ENCODE data around the gene HIGD1A. TPM values are rescaled to one million over a fixed set of nuclear protein-coding genes. Genes with fewer than 3 reads are reported as not detected.
A peak's percentile ranks its signal among the peaks of the same experiment; 100 is the strongest.

HIGD1A gene
- total and polyA plus RNA-seq, 10 of the 15 experiments (the other 5 are each of a cell fraction or from before 2014, with no cell fraction given) = 73.9 to 487 (median 175) TPM

GRCh38 chr3:42803414-42804105 is 730 bp downstream of the HIGD1A start:
- ChIA-PET RAD21 (ENCODE audit: unreplicated experiment) (interaction anchor here (0.9 kb wide), 1 partner anchor 79 kb away, joined by 3 read pairs; no protein-coding TSS in a partner anchor), SMC1A (ENCODE audit: uncharacterized antibody, unreplicated experiment) (interaction anchor here (1.0 to 1.6 kb wide), 2 partner anchors 9 to 16 kb away, joined by 3 to 5 read pairs; no protein-coding TSS in a partner anchor), POLR2A (interaction anchor here (1.0 to 2.0 kb wide), 4 partner anchors 9 to 213 kb away, joined by 4 to 14 read pairs (median 6); partner anchors contain the start of gene SS18L2), CTCF (interaction anchor here (0.6 to 3.3 kb wide), 7 partner anchors 9 to 221 kb away, joined by 3 to 15 read pairs (median 5); partner anchors contain the start of gene SEC22C)
- Histone ChIP-seq H3K9me3 (replicated peaks; ENCODE audit: control insufficient read depth, insufficient read depth, low read length) (no peaks in the 10 kb centered on the region), H2AFZ (ENCODE audit: control insufficient read depth, low read depth, low read length) (peak overlapping the region; percentile 11), H3K9ac (ENCODE audit: control insufficient read depth, insufficient read depth, low read length) (peak overlapping the region; percentile 74), H3K27me3 (replicated peaks in 1 of 2; ENCODE audit: control insufficient read depth in 2 of 2, insufficient read depth in 2 of 2, low read length in 1 of 2) (no peaks in the 10 kb centered on the region), H3K79me2 (ENCODE audit: control insufficient read depth, insufficient read depth, low read length) (peaks cover 39% of the 10 kb centered on the region), H3K4me2 (ENCODE audit: control insufficient read depth, insufficient read depth) (peak overlapping the region; percentile 84), H4K20me1 (ENCODE audit: control insufficient read depth, insufficient read depth) (no peaks in the 10 kb centered on the region), H3K27ac (ENCODE audit: control insufficient read depth, insufficient read depth) (peak overlapping the region; percentile 66), H3K4me3 (peak overlapping the region; percentile 87), H3K4me1 (ENCODE audit: control insufficient read depth, insufficient read depth, low read length) (no peaks in the 10 kb centered on the region; the same call in 1 of the 2 replicates), H3K36me3 (ENCODE audit: control insufficient read depth in 2 of 2, insufficient read depth in 2 of 2, low read length in 1 of 2) (no peaks in the 10 kb centered on the region)
- DNase-seq (ENCODE audit: low read depth, low spot score) = no peak
- intact Hi-C loops (cut with micrococcal nuclease; ENCODE audit: unreplicated experiment) (no loop called here), in situ Hi-C loops (cut with MboI) (no loop called here)
- TF ChIP-seq IKZF2 (IDR thresholded peaks at IDR 0.05) (0 out of 4 replicates have a peak, but pooled peaks have one; percentile 7 to 15), DPF2 (IDR thresholded peaks at IDR 0.05) (0 out of 2 replicates have a peak, but pooled peaks have one; percentile 4), POU2F2 (IDR thresholded peaks at IDR 0.05; ENCODE audit: borderline replicate concordance, low read depth, low read length) (no peak), NR2F1 (conservative IDR thresholded peaks at IDR 0.05) (peak; percentile 55; the same call in 1 of the 2 replicates), IKZF1 (conservative IDR thresholded peaks at IDR 0.05) (peak; percentile 6; the same call in 1 of the 2 replicates), YY1 (IDR thresholded peaks at IDR 0.05; ENCODE audit: low read depth, low read length) (peak; percentile 91)
- BruUV-seq (replicated peaks) = TSS peak; percentile 64
- 1% methylated on average over 28 of the region's 33 CpGs for WGBS (ENCODE audit: insufficient coverage, insufficient replicate concordance, low lambda C conversion rate, missing lambda C conversion rate)
- peak; percentile 40 for ATAC-seq
- no peak for FAIRE-seq

Measured in GM12878 (cell line).